Stimulated activated CD4-positive, alpha-beta T cell treated with anti-CD3 and anti-CD28 coated beads, Interleukin-2, amount 100 ng/mL, for 4 hours (primary cell): ENCODE data around the gene AIP.

Source experiments
- DNase-seq: peaks from one replicate; pipeline ENCODE4 v3.0.0-alpha.2; 2020; ENCODE audit warnings: low read depth

Gene AIP

DNA sequence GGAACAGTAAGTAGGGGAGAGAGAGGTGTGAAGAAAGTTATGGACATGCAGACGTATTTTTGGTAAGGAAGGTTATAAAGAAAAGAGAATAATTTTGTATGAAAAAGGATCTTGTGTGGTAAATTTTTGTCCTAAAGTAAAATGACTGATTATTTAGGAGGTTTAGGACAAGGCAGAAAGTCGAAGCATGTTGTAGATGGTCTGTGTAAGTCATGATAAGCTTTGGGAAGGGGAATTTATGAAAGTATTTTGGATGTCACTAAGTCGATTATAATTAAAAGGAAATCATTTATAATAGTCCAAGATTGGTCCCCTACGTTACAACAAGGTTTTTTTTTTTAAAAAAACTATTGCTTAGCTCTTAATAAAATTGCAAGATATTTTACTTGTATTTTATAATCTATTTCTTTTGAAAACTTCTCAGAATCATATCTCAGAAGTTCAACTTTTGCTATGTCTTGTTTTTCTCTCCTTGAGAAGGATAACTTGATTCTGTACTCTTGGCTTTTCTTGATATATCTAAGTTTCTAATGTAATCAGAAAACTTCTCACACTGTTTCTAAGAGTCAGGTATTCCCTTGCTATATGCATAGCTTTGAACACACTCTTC lies 51.3 kb downstream of the AIP start:
- DNase-seq, result no peak

DNA sequence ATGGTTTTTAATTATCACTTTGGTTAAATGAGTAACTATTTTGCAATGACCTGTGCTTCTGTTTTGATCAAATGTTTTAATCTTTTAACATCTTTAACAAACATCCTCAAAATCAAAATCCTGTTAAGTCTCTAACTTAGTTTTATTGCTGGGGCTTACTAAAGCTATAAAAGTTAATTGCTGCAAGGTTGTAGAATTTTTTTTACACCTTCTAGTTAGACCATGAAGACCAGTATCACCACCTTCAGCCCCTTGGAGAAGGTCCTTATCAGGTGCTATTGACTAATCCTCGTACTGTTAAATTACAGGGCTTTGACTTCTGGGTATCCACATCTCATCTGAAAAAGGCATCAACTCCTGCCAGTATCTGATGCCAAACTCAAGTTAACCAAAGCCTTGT lies 52.7 kb downstream of the AIP start:
- no peak for DNase-seq

DNA sequence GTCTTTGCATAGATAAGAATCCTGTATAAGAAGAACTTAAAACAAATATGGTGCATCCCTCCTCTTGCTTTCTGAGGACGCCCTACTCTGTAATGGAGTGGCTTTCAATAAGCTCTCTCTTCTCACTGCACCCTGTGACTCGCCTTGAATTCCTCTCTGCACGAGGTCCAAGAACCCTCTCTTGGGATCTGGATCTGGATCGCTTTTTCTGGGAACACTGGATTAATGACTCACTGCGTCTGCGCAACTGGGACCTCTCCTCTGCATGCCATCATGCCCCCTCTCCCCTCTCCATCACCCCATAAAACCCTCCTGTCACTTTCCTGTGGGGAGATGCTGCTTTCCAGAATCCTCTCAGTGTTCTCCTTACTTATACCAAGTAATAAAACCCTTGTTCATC lies 55.5 kb downstream of the AIP start:
- DNase-seq, result no peak

DNA sequence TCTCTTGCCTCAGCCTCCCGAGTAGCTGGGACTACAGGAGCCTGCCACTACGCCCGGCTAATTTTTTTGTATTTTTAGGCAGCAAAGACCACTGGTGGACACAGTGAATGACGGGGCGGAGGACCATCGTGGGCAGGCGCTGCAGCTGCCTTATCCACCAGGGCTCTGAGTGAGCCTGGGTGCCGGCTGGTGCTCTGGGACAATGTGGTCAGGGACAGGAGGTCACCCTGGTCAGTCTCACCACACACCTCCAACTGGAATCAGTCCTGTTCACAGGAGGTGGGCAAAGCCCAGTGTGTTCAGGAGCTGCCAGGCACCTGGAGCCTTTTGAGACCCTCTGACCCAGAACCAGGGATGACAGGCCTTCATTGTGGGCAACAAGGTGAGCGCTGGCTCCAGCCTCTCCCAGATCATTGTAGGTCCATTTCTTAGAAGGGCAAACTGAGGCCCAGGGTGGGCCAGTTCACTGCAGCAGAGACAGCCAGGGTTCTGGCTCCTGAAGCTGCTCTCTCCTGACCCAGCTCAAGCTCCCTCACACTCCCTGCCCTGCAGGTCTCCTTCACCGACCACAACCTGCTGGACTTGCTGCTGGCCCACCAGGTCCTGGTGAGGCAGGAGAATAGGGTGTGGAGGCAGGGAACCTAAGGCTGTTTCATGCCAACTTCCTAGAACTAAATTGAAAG lies 56.1 kb downstream of the AIP start:
- DNase-seq, result no peak

DNA sequence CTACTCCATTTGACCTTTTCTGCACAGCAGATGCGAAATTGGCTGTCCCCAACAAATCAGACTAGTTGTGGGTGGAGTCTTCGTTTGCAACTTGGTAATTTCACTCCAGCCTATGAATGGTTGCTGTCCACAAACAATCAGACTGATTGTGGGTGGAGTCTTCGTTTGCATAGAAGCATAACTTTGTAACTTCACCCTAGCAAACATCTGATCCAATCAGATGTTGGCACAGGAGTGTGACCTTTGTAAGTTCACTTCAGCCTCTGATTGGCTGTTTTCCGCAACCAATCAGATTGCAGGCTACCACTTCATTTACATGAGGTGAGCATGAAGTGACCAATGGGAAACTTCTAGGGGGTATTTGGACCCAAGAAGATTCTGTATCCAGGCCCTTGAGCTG lies 56.7 kb downstream of the AIP start:
- no peak for DNase-seq
